HG03108 (cell line): ENCODE data around the gene TMEM114.
"Not testable (repeated sequence)": the region's sequence is repeated elsewhere in the genome, so short reads cannot be mapped to it uniquely, and the experiment has no call there.

Experiments
- ATAC-seq: cut with Tn5 transposase; IDR thresholded peaks from one replicate; pipeline ENCODE4 v1.9.1; 2021; ENCODE audit warnings: moderate library complexity; ENCODE audit not compliant: unreplicated experiment

The TMEM114 gene

GRCh38 chr16:8576141-8577004 is 13.9 kb downstream of the TMEM114 start:
- ATAC-seq, result no peak

DNA sequence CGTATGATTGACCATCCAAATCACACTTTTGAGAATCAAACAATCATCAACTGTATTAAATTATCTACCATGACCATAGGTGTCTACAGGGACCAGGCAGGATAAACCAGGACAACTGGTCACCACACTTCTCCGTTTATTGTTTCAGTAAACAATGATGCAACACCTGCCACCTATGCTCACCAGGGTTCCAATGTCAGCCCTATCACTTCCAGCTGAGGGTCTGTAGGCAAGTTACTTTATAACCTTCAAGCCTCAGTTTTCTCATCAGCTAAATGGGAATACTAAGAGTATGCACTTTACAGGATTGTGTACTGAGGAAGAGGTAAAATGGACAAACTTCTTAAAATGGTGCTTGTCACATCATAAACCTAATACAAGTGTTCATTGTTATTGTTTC is 14.9 kb downstream of the TMEM114 start:
- no peak for ATAC-seq

GRCh38 chr16:8572919-8573724 is 17.2 kb downstream of the TMEM114 start:
- ATAC-seq, result no peak

DNA sequence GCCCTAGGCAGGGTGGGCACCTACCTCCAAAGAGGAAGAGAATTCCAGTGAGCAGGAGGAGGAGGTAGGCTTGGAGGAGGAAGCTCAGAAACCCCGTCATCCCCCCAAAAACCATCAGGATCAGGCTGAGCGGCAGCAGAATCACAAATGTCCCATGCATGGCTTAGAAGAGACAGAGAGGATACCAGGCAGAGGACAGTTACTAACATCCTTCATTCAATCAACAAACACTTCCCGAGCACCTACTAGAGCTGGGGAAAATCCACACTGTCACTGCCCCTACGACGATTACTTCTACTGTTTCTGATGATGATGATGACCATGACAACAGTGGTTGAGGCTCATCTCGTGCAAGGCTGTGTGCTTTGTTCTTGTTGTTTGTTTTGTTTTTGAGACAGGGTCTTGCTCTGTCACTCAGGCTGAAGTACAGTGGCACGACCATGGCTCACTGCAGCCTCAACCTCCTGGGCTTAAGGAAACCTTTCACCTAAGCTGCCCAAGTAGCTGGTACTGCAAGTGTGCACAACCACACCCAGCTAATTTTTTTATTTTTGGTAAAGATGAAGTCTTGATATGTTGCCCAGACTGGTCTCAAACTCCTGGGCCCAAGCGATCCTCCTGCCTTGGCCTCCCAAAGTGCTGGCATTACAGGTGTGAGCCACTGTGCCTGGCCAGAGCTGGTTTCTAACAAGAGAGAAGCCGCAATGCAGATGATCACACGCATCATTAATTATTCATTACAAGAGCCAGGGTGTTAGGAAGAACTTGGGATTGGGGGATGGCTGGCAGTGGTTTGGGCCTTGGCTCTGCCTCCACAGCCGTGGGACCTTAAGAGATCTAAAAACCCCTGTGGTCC is 18.0 kb downstream of the TMEM114 start:
- no peak for ATAC-seq

DNA sequence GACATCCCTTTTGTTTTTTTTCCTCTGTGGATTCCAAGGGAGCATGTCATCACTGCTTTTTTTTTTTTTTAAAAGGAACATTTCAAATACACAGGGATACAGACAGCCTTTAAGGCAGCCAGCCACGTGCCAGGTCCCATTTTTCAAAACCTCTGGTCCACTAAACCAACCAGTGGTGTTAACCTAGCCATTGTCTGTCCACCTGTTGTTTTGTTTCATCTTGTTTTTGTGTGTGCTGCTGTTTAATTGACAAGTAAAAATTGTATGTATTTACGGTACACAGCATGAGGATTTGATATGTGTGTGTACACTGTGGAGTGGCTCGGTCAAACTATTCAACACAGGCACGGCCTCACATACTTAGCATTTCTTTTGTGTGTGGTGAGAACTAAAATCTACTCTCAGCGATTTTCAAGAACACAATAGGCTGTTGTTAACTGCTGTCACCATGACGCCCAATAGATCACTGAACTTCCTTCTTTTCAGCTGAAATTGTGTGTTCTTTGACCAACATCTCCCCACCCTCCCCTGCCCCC is 19.2 kb downstream of the TMEM114 start:
- no peak for ATAC-seq

GRCh38 chr16:8570393-8570792 is 19.9 kb downstream of the TMEM114 start:
- ATAC-seq, result not testable (repeated sequence)

- ATAC-seq, result no peak
Measured at GRCh38 chr16:8569650-8570346, 20.5 kb downstream of the TMEM114 start.

DNA sequence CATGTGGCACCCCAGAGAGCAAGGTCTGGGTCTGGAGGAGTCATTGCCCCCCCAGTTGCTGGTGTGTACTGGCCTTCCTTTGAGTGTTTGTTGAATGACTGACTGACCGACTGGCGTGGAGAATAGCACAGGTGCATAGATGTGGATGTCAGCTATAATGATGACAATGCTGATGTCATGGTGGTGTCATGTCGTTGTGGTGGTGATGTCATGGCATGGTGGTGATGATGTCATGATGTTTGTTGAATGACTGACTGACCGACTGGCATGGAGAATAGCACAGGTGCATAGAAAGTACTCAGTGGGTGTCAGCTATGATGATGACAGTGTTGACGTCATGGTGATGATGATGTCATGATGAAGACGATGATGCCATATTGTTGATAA is 22.1 kb downstream of the TMEM114 start:
- ATAC-seq, result no peak

- ATAC-seq, result no peak
Measured at GRCh38 chr16:8567355-8568230, 22.7 kb downstream of the TMEM114 start.

GRCh38 chr16:8565498-8565897 is 24.8 kb downstream of the TMEM114 start:
- no peak for ATAC-seq

GRCh38 chr16:8564934-8565345 is 25.4 kb downstream of the TMEM114 start:
- ATAC-seq, result no peak

- not testable (repeated sequence) for ATAC-seq
Measured at GRCh38 chr16:8563944-8564540, 26.3 kb downstream of the TMEM114 start.

- ATAC-seq, result no peak
Measured at GRCh38 chr16:8561496-8561895, 28.8 kb downstream of the TMEM114 start.

- ATAC-seq, result no peak
Measured at GRCh38 chr16:8555400-8555799, 34.9 kb downstream of the TMEM114 start.

DNA sequence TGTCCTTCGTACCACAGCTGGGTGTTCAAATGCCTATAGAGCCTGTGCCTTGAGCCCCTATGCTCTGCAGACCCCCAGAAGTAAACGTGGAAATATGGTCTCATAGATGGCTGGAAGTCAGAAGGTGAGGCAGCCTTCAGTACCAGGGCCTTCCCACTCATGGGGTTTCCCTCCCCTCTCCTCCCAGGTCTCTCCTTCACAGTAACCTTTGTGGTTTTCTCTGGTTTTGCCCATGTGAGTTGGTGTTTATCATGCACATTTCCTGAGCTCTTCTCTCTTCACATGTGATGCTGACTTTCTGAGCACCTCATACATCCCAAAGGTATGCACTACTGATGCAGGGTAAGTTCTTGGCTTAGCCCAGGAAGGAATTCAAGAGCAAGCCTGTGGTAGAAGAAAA is 35.4 kb downstream of the TMEM114 start:
- ATAC-seq, result no peak

- no peak for ATAC-seq
Measured at GRCh38 chr16:8554022-8554421, 36.3 kb downstream of the TMEM114 start.

- no peak for ATAC-seq
Measured at GRCh38 chr16:8552487-8553221, 37.7 kb downstream of the TMEM114 start.
